ENCODE measurements around the gene C12orf76. TPM values are rescaled to one million over a fixed set of nuclear protein-coding genes. Genes with fewer than 3 reads are reported as not detected.

Gene C12orf76
- total RNA-seq, 1 experiment from 2014 or later: 9.7 TPM

- no peak overlapping the region for H3K4me3 Mint-ChIP-seq
- H3K56ac ChIP-seq (ENCODE audit: insufficient read length, low read depth, low read length): no peak overlapping the region
- H3K23ac ChIP-seq (ENCODE audit: insufficient read length, low read depth, low read length): no peak overlapping the region
- H2BK120ac ChIP-seq (ENCODE audit: low read depth, low read length, poor library complexity, severe bottlenecking): no peak overlapping the region
- H2BK20ac ChIP-seq (ENCODE audit: low read depth, low read length, poor library complexity, severe bottlenecking): no peak overlapping the region
- no peak overlapping the region for H3K27ac ChIP-seq (ENCODE audit: insufficient read length, low read depth, low read length)
- no peak overlapping the region for H3K27ac Mint-ChIP-seq
- H3K9ac ChIP-seq (ENCODE audit: extremely low read depth, insufficient read length, low read length): no peak overlapping the region
- H2AK5ac ChIP-seq (ENCODE audit: insufficient read length, low read length): no peak overlapping the region
- no peak overlapping the region for H4K91ac ChIP-seq (ENCODE audit: insufficient read length, low read depth, low read length)
- H2BK5ac ChIP-seq (ENCODE audit: insufficient read length, low read length): no peak overlapping the region
- H3T11ph ChIP-seq (ENCODE audit: low read length): no peak overlapping the region
- no peaks in the 10 kb centered on the region for H4K20me1 ChIP-seq (ENCODE audit: control insufficient read depth, insufficient read depth, insufficient read length)
- H3K4me1 Mint-ChIP-seq: no peaks in the 10 kb centered on the region
- H3K18ac ChIP-seq (ENCODE audit: insufficient read length, low read depth, low read length): no peak overlapping the region
- H3K79me2 ChIP-seq (ENCODE audit: insufficient read depth, low read length): no peaks in the 10 kb centered on the region
- no peaks in the 10 kb centered on the region for H3K4me1 ChIP-seq (ENCODE audit: insufficient read depth, low read length)
- no peak overlapping the region for H2BK12ac ChIP-seq (ENCODE audit: insufficient read length, low read depth, low read length)
- H3K4ac ChIP-seq (ENCODE audit: low read depth, low read length): no peak overlapping the region
- H4K5ac ChIP-seq (ENCODE audit: insufficient read length, low read depth, low read length): no peak overlapping the region
- no peak overlapping the region for H2AFZ ChIP-seq (ENCODE audit: low read length)
- no peaks in the 10 kb centered on the region for H3K9me3 Mint-ChIP-seq
- H3K36me3 Mint-ChIP-seq (ENCODE audit: insufficient read depth in 1 of 3, low read depth in 3 of 3): no peaks in the 10 kb centered on the region
- no peak overlapping the region for H3K4me2 ChIP-seq (ENCODE audit: insufficient read depth, insufficient read length, low read length)
- H3K27me3 Mint-ChIP-seq (ENCODE audit: low read depth): peaks cover 32% of the 10 kb centered on the region
- WGBS (ENCODE audit: extremely low coverage, insufficient read length, low lambda C conversion rate): no CpG with 5 or more reads among the region's 7 CpGs
- H3K14ac ChIP-seq (ENCODE audit: insufficient read depth, low read length): no peak overlapping the region
- no peaks in the 10 kb centered on the region for H3K23me2 ChIP-seq (ENCODE audit: insufficient read length, low read depth, low read length, poor library complexity, severe bottlenecking)
- H3K9me3 ChIP-seq (ENCODE audit: control insufficient read depth, low read depth, low read length): no peaks in the 10 kb centered on the region
- H4K8ac ChIP-seq (replicated peaks; ENCODE audit: insufficient read length, low read depth, low read length): no peak overlapping the region
- no peak overlapping the region for H2BK15ac ChIP-seq (ENCODE audit: low read depth, low read length)
- no peak for DNase-seq
- no peaks in the 10 kb centered on the region for H3K27me3 ChIP-seq (ENCODE audit: insufficient read depth, low read length)
- TF ChIP-seq CTCF (conservative IDR thresholded peaks at IDR 0.05): no peak
- H3K79me1 ChIP-seq (ENCODE audit: insufficient read depth, low read depth, low read length, poor library complexity, severe bottlenecking): no peaks in the 10 kb centered on the region
Observed at GRCh38 chr12:110093631-110094311, 45.4 kb upstream of the C12orf76 start.

All from H9 (cell line).